ENCODE results near the gene CADPS.

DNA sequence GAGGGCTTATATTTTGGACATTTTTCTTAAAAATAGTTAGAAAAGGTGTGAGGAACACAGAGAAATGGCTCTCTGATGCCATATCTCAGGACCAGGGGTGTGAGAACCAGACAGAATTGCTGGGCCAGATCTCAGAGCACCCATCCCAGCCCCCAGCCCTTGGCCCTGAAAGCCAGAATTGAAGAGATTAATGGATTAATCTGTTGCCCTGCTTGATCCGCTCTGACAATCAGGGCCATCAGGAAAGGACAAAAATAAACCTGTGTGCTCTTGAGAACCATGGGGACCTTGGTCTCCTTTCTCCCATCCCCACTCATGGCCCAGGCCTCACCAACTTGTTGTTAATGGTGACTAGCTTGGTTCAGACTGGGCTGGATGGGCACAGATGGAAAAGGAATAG lies 113.5 kb downstream of the CADPS start:
- no peak for TF ChIP-seq POLR2AphosphoS5 (IDR thresholded peaks at IDR 0.05)
- TF ChIP-seq, protein P1, sequence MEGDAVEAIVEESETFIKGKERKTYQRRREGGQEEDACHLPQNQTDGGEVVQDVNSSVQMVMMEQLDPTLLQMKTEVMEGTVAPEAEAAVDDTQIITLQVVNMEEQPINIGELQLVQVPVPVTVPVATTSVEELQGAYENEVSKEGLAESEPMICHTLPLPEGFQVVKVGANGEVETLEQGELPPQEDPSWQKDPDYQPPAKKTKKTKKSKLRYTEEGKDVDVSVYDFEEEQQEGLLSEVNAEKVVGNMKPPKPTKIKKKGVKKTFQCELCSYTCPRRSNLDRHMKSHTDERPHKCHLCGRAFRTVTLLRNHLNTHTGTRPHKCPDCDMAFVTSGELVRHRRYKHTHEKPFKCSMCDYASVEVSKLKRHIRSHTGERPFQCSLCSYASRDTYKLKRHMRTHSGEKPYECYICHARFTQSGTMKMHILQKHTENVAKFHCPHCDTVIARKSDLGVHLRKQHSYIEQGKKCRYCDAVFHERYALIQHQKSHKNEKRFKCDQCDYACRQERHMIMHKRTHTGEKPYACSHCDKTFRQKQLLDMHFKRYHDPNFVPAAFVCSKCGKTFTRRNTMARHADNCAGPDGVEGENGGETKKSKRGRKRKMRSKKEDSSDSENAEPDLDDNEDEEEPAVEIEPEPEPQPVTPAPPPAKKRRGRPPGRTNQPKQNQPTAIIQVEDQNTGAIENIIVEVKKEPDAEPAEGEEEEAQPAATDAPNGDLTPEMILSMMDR (IDR thresholded peaks at IDR 0.05) = no peak

Measured in sigmoid colon (tissue), 4 donors.